ENCODE data around the gene MFSD12.

Gene MFSD12

DNA sequence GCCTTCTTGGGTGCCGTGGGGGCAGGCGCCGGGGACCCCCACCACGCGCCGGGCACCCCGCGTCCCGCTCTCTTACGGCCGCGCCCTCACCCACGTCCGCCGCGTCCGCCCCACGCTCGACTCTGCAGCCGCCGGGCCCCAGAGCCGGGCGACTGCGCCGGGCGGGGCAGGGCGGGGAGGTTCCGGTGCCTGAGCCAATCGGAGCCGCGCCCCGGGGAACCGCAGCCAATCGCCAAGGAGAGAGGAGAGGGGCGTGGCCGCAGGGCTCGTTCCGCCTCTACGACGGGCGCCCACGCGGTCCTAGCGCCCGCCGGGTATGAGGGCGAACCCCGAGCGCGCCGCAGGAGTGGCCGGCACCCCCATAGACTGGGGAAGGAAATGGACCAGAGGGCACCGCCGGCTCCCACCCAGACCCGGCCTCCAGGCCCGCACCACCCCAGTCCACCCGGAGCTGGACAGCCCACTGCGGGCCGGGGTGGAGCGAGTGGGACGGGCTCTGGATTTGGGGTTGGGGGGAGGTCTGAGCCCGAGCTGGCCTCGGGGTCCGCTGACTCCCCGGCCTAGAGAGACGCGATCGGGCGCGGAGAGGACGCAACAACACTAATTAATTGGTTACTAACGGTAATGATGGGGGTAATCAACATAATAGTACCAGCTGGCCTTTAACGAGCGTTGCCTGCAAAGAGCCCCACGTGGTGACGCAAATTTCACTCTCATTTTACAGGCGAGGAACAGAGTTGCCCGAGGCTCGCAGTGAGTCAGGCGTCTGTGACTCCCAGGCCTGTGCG, at the start of gene MFSD12:
MFSD12 (minus strand) TSS at position 126 of the 788 bp plus-strand sequence. CDS start 183 bp downstream, outside the sequence.
- Histone ChIP-seq H3K27me3 (ENCODE audit: control insufficient read depth in 1 of 2, insufficient read depth in 2 of 2, low read length in 2 of 2) (no peaks in the 10 kb centered on the region), H3K36me3 (ENCODE audit: control insufficient read depth in 1 of 2, insufficient read depth in 2 of 2, low read length in 2 of 2) (no peaks in the 10 kb centered on the region), H3K27ac (ENCODE audit: low read depth, low read length) (peak within 1 kb of the TSS; percentile 75), H3K9ac (ENCODE audit: low read depth in 1 of 2, low read length in 2 of 2) (peak within 1 kb of the TSS; percentile 73 to 74), H3K9me3 (ENCODE audit: control insufficient read depth in 1 of 2, low read length in 2 of 2) (no peaks in the 10 kb centered on the region), H3K4me1 (ENCODE audit: control insufficient read depth in 1 of 2, insufficient read depth in 2 of 2, low read length in 2 of 2) (peaks cover 23 to 36% of the 10 kb centered on the region in 2 donors), H3K4me3 (ENCODE audit: low read depth in 1 of 2, low read length in 2 of 2) (peak within 1 kb of the TSS; percentile 80 to 86)

- no peaks in the 10 kb centered on the region for H3K27me3 ChIP-seq (ENCODE audit: control insufficient read depth in 1 of 2, insufficient read depth in 2 of 2, low read length in 2 of 2)
- peak within 1 kb of the TSS; percentile 40 to 55 for H3K4me3 ChIP-seq (ENCODE audit: low read depth in 1 of 2, low read length in 2 of 2)
- peaks cover 0 to 13% of the 10 kb centered on the region in 2 donors for H3K36me3 ChIP-seq (ENCODE audit: control insufficient read depth in 1 of 2, insufficient read depth in 2 of 2, low read length in 2 of 2)
- H3K9me3 ChIP-seq (ENCODE audit: control insufficient read depth in 1 of 2, low read length in 2 of 2): no peaks in the 10 kb centered on the region
- H3K9ac ChIP-seq (ENCODE audit: low read depth in 1 of 2, low read length in 2 of 2): peak within 1 kb of the TSS; percentile 25 to 39
- H3K27ac ChIP-seq (ENCODE audit: low read depth, low read length): peak within 1 kb of the TSS; percentile 50
- H3K4me1 ChIP-seq (ENCODE audit: control insufficient read depth in 1 of 2, insufficient read depth in 2 of 2, low read length in 2 of 2): peaks cover 13 to 24% of the 10 kb centered on the region in 2 donors
Observed at GRCh38 chr19:3606690-3607289, 49.4 kb upstream of the MFSD12 start, which contains the start of gene TBXA2R. Gene TBXA2R (minus strand): TSS chr19:3606875. CDS start chr19:3600634, 6,241 bp downstream.

- Histone ChIP-seq H3K27me3 (ENCODE audit: control insufficient read depth in 1 of 2, insufficient read depth in 2 of 2, low read length in 2 of 2) (no peaks in the 10 kb centered on the region), H3K4me1 (ENCODE audit: control insufficient read depth in 1 of 2, insufficient read depth in 2 of 2, low read length in 2 of 2) (peaks cover 13 to 24% of the 10 kb centered on the region in 2 donors), H3K27ac (ENCODE audit: low read depth, low read length) (peak overlapping the region; percentile 50), H3K36me3 (ENCODE audit: control insufficient read depth in 1 of 2, insufficient read depth in 2 of 2, low read length in 2 of 2) (peaks cover 0 to 8% of the 10 kb centered on the region in 2 donors), H3K9me3 (ENCODE audit: control insufficient read depth in 1 of 2, low read length in 2 of 2) (no peaks in the 10 kb centered on the region), H3K9ac (ENCODE audit: low read depth in 1 of 2, low read length in 2 of 2) (peak overlapping the region in 1 of 2 donors; percentile 39), H3K4me3 (ENCODE audit: low read depth in 1 of 2, low read length in 2 of 2) (peak overlapping the region; percentile 40 to 55)
Observed at GRCh38 chr19:3606174-3606689, 48.8 kb upstream of the MFSD12 start.

GRCh38 chr19:3605770-3606169, 48.4 kb upstream of the MFSD12 start:
- H3K9me3 ChIP-seq (ENCODE audit: control insufficient read depth in 1 of 2, low read length in 2 of 2): no peaks in the 10 kb centered on the region
- peaks cover 13 to 24% of the 10 kb centered on the region in 2 donors for H3K4me1 ChIP-seq (ENCODE audit: control insufficient read depth in 1 of 2, insufficient read depth in 2 of 2, low read length in 2 of 2)
- H3K27me3 ChIP-seq (ENCODE audit: control insufficient read depth in 1 of 2, insufficient read depth in 2 of 2, low read length in 2 of 2): no peaks in the 10 kb centered on the region
- peak overlapping the region in 1 of 2 donors; percentile 39 for H3K9ac ChIP-seq (ENCODE audit: low read depth in 1 of 2, low read length in 2 of 2)
- peak overlapping the region; percentile 40 to 55 for H3K4me3 ChIP-seq (ENCODE audit: low read depth in 1 of 2, low read length in 2 of 2)
- no peak overlapping the region for H3K27ac ChIP-seq (ENCODE audit: low read depth, low read length)
- peaks cover 0 to 3% of the 10 kb centered on the region in 2 donors for H3K36me3 ChIP-seq (ENCODE audit: control insufficient read depth in 1 of 2, insufficient read depth in 2 of 2, low read length in 2 of 2)

DNA sequence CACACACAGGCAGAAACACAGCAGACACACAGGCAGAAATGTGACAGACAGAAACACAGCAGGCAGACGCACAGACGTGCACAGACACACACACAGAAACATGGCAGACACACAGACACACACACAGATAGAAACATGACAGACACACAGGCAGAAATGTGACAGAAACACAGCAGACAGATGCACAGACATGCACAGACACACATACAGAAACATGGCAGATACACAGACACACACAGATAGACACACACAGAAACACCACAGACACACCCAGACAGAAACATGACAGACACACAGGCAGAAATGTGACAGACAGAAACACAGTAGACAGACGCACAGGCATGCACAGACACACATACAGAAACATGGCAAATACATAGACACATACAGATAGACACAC, 48.0 kb upstream of the MFSD12 start:
- H3K27me3 ChIP-seq (ENCODE audit: control insufficient read depth in 1 of 2, insufficient read depth in 2 of 2, low read length in 2 of 2): no peaks in the 10 kb centered on the region
- no peak overlapping the region for H3K9ac ChIP-seq (ENCODE audit: low read depth in 1 of 2, low read length in 2 of 2)
- peaks cover 13 to 24% of the 10 kb centered on the region in 2 donors for H3K4me1 ChIP-seq (ENCODE audit: control insufficient read depth in 1 of 2, insufficient read depth in 2 of 2, low read length in 2 of 2)
- no peaks in the 10 kb centered on the region for H3K36me3 ChIP-seq (ENCODE audit: control insufficient read depth in 1 of 2, insufficient read depth in 2 of 2, low read length in 2 of 2)
- H3K4me3 ChIP-seq (ENCODE audit: low read depth in 1 of 2, low read length in 2 of 2): peak overlapping the region in 1 of 2 donors; percentile 55
- no peak overlapping the region for H3K27ac ChIP-seq (ENCODE audit: low read depth, low read length)
- no peaks in the 10 kb centered on the region for H3K9me3 ChIP-seq (ENCODE audit: control insufficient read depth in 1 of 2, low read length in 2 of 2)

DNA sequence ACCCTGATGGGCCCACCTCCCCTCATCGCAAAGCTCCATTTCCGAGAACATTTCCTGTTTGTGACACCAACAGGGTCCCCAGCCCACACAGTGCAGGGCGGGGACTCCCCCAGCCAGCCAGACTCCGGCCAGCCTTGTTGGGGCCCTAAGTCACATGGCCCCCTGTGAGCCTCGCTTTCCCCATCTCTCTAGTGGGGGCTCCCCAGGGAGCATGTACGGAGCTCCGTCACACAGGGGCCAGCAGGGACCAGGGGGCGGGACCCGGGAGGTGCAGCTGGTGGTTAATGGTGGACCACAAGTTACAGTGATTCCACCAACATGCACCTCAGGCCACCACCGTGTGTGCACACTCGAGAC, 47.6 kb upstream of the MFSD12 start:
- H3K4me1 ChIP-seq (ENCODE audit: control insufficient read depth in 1 of 2, insufficient read depth in 2 of 2, low read length in 2 of 2): peaks cover 13 to 24% of the 10 kb centered on the region in 2 donors
- no peaks in the 10 kb centered on the region for H3K9me3 ChIP-seq (ENCODE audit: control insufficient read depth in 1 of 2, low read length in 2 of 2)
- H3K36me3 ChIP-seq (ENCODE audit: control insufficient read depth in 1 of 2, insufficient read depth in 2 of 2, low read length in 2 of 2): no peaks in the 10 kb centered on the region
- H3K27ac ChIP-seq (ENCODE audit: low read depth, low read length): no peak overlapping the region
- H3K9ac ChIP-seq (ENCODE audit: low read depth in 1 of 2, low read length in 2 of 2): no peak overlapping the region
- no peaks in the 10 kb centered on the region for H3K27me3 ChIP-seq (ENCODE audit: control insufficient read depth in 1 of 2, insufficient read depth in 2 of 2, low read length in 2 of 2)
- peak overlapping the region in 1 of 2 donors; percentile 45 for H3K4me3 ChIP-seq (ENCODE audit: low read depth in 1 of 2, low read length in 2 of 2)

DNA sequence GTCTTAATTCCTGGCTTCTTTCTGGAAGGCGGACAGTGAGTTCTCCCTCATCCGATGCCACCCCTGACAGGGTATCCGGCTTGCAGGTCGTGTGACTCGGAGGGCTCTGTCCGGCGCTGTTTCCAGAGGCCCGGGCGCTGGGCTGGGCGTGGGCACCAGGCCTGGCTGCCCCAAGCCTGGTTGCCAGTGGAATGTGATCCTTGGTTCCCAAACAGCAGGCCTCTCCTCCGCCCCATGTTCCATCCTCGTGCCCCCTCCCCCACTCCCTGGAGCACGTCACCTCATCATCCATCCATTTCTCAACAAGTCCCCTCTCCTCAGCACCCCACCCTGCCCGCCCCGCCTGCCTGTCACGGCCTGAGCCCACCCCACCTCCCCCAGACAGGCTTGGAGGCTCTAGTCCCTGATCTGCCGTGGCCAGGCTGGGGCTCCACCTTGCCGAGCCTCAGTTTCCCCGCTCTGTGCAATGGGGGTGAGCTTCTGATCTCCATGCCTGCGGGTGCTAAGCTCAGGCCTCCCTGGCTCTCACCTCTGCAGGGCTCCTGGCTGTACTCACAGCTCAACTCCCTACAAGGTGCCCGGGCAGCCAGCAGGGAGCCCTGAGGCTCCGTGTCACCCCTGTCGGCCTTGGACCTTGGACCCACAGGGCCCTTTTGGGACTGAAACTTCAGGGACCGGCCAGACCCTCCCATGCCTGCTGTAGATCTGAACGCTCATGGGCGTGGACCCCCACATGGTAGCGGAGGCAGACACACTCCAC, 47.0 kb upstream of the MFSD12 start:
- Histone ChIP-seq H3K27ac (ENCODE audit: low read depth, low read length) (peak overlapping the region; percentile 32), H3K27me3 (ENCODE audit: control insufficient read depth in 1 of 2, insufficient read depth in 2 of 2, low read length in 2 of 2) (no peaks in the 10 kb centered on the region), H3K9ac (ENCODE audit: low read depth in 1 of 2, low read length in 2 of 2) (no peak overlapping the region), H3K4me3 (ENCODE audit: low read depth in 1 of 2, low read length in 2 of 2) (no peak overlapping the region), H3K4me1 (ENCODE audit: control insufficient read depth in 1 of 2, insufficient read depth in 2 of 2, low read length in 2 of 2) (peaks cover 13 to 24% of the 10 kb centered on the region in 2 donors), H3K9me3 (ENCODE audit: control insufficient read depth in 1 of 2, low read length in 2 of 2) (no peaks in the 10 kb centered on the region), H3K36me3 (ENCODE audit: control insufficient read depth in 1 of 2, insufficient read depth in 2 of 2, low read length in 2 of 2) (no peaks in the 10 kb centered on the region)

DNA sequence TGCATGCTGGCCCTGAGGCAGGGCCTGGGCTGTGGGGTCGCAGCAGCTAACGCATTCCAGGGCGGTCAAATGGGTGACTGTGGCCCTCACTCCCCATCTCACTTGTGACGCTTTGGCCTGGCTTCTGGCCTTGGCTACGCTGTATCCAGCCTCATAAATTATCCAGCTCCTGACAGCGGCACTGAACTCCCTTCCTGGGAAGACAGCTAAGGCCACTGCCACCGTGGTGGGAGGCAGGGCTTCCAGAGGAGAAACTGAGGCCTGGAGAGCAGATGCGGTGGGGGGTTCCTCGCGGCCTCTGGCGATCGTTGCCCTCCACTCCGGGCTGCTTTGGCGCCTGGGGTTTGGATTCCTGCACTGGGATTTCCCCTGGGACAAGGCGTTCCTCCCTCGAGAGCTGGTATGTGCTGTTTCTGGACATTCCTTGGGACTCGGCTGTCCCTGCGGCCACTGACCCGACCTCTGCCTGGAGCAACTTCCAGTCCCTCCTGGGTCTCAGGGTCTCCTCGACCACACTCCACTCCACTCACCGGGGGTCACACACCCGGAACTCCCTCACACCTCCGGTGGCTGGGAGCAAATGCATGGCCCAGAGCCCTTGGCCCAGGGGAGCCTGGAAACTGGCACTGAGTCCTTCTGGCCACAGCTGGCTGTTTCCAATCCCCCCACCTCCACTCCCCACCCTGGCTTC, 45.9 kb upstream of the MFSD12 start:
- Histone ChIP-seq H3K9ac (ENCODE audit: low read depth in 1 of 2, low read length in 2 of 2) (no peak overlapping the region), H3K36me3 (ENCODE audit: control insufficient read depth in 1 of 2, insufficient read depth in 2 of 2, low read length in 2 of 2) (no peaks in the 10 kb centered on the region), H3K27ac (ENCODE audit: low read depth, low read length) (peak overlapping the region; percentile 47), H3K4me3 (ENCODE audit: low read depth in 1 of 2, low read length in 2 of 2) (no peak overlapping the region), H3K4me1 (ENCODE audit: control insufficient read depth in 1 of 2, insufficient read depth in 2 of 2, low read length in 2 of 2) (peaks cover 13 to 24% of the 10 kb centered on the region in 2 donors), H3K27me3 (ENCODE audit: control insufficient read depth in 1 of 2, insufficient read depth in 2 of 2, low read length in 2 of 2) (no peaks in the 10 kb centered on the region), H3K9me3 (ENCODE audit: control insufficient read depth in 1 of 2, low read length in 2 of 2) (no peaks in the 10 kb centered on the region)

DNA sequence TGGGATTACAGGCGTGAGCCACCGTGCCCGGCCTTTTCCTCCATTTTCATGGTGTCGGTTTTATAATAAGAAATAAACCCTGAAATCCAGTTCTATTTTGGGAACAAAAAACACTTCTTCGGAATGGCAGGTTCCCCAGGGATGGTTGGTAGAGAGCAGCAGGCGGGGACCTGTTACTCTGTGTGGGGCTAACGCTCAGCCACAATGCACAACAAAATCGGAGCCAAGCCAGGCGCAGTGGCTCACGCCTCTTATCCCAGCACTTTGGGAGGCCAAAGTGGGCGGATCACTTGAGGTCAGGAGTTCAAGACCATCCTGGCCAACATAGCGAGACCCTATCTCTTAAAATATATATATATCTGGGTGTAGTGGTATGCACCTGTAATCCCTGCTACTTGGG, 43.6 kb upstream of the MFSD12 start:
- no peak overlapping the region for H3K4me3 ChIP-seq (ENCODE audit: low read depth in 1 of 2, low read length in 2 of 2)
- H3K27me3 ChIP-seq (ENCODE audit: control insufficient read depth in 1 of 2, insufficient read depth in 2 of 2, low read length in 2 of 2): no peaks in the 10 kb centered on the region
- H3K9me3 ChIP-seq (ENCODE audit: control insufficient read depth in 1 of 2, low read length in 2 of 2): no peaks in the 10 kb centered on the region
- H3K27ac ChIP-seq (ENCODE audit: low read depth, low read length): no peak overlapping the region
- no peaks in the 10 kb centered on the region for H3K36me3 ChIP-seq (ENCODE audit: control insufficient read depth in 1 of 2, insufficient read depth in 2 of 2, low read length in 2 of 2)
- peaks cover 11 to 16% of the 10 kb centered on the region in 2 donors for H3K4me1 ChIP-seq (ENCODE audit: control insufficient read depth in 1 of 2, insufficient read depth in 2 of 2, low read length in 2 of 2)
- no peak overlapping the region for H3K9ac ChIP-seq (ENCODE audit: low read depth in 1 of 2, low read length in 2 of 2)

Measured in duodenal mucosa (tissue), 2 donors.